ENCODE results near the gene PRLR.

DNA sequence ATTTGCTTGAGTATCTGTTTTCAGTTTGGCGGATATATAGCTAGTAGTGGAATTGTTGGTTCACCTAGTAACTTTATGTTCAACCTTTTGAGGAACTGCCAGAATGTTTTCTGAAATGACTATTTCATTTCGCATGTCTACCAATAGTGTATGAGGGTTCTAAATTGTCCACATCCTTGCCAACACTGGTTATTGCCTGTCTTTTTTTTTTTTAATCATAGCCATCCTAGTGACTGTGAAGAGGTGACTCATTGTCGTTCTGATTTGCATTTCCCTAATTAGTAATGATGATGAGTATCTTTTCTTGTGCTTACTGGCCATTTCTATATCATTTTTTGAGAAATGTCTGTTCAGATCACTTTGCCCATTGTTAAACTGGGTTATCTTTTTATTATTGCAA is 52.5 kb downstream of the PRLR start:
- no peak for TF ChIP-seq EZH2 (IDR thresholded peaks at IDR 0.05; ENCODE audit: insufficient read depth, low read length)
- TF ChIP-seq, protein P1, sequence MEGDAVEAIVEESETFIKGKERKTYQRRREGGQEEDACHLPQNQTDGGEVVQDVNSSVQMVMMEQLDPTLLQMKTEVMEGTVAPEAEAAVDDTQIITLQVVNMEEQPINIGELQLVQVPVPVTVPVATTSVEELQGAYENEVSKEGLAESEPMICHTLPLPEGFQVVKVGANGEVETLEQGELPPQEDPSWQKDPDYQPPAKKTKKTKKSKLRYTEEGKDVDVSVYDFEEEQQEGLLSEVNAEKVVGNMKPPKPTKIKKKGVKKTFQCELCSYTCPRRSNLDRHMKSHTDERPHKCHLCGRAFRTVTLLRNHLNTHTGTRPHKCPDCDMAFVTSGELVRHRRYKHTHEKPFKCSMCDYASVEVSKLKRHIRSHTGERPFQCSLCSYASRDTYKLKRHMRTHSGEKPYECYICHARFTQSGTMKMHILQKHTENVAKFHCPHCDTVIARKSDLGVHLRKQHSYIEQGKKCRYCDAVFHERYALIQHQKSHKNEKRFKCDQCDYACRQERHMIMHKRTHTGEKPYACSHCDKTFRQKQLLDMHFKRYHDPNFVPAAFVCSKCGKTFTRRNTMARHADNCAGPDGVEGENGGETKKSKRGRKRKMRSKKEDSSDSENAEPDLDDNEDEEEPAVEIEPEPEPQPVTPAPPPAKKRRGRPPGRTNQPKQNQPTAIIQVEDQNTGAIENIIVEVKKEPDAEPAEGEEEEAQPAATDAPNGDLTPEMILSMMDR (IDR thresholded peaks at IDR 0.05; ENCODE audit: insufficient read depth, low read depth, low read length): no peak

Measured in astrocyte (in vitro differentiated cells and primary cell).